Activated CD4-positive, alpha-beta T cell treated with anti-CD3 and anti-CD28 coated beads for 36 hours (primary cell): Measurements from ENCODE around the gene PKP3. TPM values are rescaled to one million over a fixed set of nuclear protein-coding genes. Genes with fewer than 3 reads are reported as not detected.

Experiments used
- ATAC-seq: fragments of 200-7000 bp; cut with Tn5 transposase; one replicate; pipeline ENCODE4 v1.10.0; 2021; ENCODE audit warnings: mild to moderate bottlenecking, moderate library complexity
- CTCF ChIA-PET: fragments of 350-600 bp; sonication (Branson Sonifier 250); formaldehyde crosslinking; loops from one replicate; lab custom pipeline; 2021; ENCODE audit warnings: antibody characterized with exemption; lab: Charles Lee
- POLR2A ChIA-PET: fragments of 350-600 bp; sonication (Branson Sonifier 250); formaldehyde crosslinking; loops from one replicate; lab custom pipeline; 2021; ENCODE audit warnings: antibody characterized with exemption, inconsistent platforms; lab: Charles Lee
- DNase-seq: peaks from one replicate; pipeline ENCODE4 v3.0.0-alpha.2; 2020
- H3K27ac Mint-ChIP-seq: one replicate; pipeline ENCODE4 v1.8.0; 2021; ENCODE audit warnings: mixed read lengths
- H3K27me3 Mint-ChIP-seq: one replicate; pipeline ENCODE4 v1.8.0; 2021; ENCODE audit warnings: mixed read lengths
- H3K36me3 Mint-ChIP-seq: one replicate; pipeline ENCODE4 v1.8.0; 2021; ENCODE audit warnings: low read depth, mixed read lengths
- H3K4me1 Mint-ChIP-seq: one replicate; pipeline ENCODE4 v1.8.0; 2021; ENCODE audit warnings: mixed read lengths
- H3K4me3 Mint-ChIP-seq: one replicate; pipeline ENCODE4 v1.8.0; 2021; ENCODE audit warnings: mild to moderate bottlenecking, moderate library complexity, mixed read lengths
- H3K9me3 Mint-ChIP-seq: one replicate; pipeline ENCODE4 v1.8.0; 2021; ENCODE audit warnings: low read depth, mixed read lengths
- intact Hi-C, 2 experiments: fragments of 100-400 bp; cut with DNase I in 1 of 2; cut with micrococcal nuclease in 1 of 2; formaldehyde crosslinking; loops; one replicate each; pipeline versions ENCODE4 v1.14.2 to v1.15.1; 2022 to 2024; cut with DNase I, micrococcal nuclease
- total RNA-seq, 2 experiments: library from RNA; stranded (reverse); gene quantifications; one replicate each; pipeline ENCODE4 v1.2.3, GENCODE V29; 2021

The PKP3 gene
- total RNA-seq, 2 experiments from 2014 or later, result 0.07 to 0.18 TPM

DNA sequence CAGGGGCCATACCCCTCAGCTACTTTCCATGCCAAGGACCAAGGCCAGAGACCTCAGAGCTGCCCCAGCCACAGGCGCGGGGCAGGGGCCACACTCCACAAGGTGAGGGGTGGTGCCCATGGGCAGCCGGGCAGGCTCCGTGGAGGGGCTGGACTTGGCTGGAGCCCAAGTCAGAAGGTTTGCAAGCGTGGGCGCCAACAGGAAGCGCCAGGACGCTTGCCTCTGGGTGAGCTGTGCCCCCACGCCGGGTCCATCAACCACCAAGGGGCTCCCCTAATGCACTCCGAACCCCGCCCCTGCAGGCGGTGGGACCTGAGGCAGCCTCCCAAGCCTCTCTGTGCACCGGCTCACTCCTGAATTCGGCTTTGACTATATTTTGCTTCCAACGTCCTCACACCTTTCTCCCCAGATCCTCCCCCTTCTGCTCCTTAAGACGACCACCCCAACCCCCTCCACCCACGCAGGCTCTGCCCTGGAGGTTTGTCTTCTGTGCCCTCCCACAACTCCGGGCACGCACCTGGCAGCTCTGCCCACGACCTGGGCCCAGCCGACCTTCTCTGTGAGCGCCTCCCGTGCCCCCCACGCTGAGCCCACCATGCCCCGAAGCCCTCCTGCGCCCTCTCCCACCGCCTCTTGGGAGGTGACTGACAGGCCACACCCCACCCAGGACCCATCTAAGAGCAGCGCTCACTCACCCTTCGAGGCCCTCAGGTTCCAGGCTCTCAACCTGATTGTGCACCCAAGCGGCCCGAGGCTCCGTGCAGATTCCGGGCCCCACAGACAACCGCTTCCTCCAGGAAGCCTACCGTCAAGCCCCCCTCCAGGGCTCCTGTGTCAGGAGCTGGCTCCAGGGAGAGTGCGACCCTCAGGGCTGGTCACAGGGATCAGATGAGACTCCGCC is 2.6 kb upstream of the PKP3 start:
- Mint-ChIP-seq H3K27ac (no peak overlapping the region), H3K4me1 (no peaks in the 10 kb centered on the region), H3K4me3 (no peak overlapping the region), H3K27me3 (no peaks in the 10 kb centered on the region), H3K36me3 (peaks cover 3% of the 10 kb centered on the region), H3K9me3 (peaks cover 7% of the 10 kb centered on the region)
- intact Hi-C loops, result no loop called here
- ChIA-PET CTCF (no interaction called here), POLR2A (no interaction called here)
- ATAC-seq (no peak), DNase-seq (no peak)

DNA sequence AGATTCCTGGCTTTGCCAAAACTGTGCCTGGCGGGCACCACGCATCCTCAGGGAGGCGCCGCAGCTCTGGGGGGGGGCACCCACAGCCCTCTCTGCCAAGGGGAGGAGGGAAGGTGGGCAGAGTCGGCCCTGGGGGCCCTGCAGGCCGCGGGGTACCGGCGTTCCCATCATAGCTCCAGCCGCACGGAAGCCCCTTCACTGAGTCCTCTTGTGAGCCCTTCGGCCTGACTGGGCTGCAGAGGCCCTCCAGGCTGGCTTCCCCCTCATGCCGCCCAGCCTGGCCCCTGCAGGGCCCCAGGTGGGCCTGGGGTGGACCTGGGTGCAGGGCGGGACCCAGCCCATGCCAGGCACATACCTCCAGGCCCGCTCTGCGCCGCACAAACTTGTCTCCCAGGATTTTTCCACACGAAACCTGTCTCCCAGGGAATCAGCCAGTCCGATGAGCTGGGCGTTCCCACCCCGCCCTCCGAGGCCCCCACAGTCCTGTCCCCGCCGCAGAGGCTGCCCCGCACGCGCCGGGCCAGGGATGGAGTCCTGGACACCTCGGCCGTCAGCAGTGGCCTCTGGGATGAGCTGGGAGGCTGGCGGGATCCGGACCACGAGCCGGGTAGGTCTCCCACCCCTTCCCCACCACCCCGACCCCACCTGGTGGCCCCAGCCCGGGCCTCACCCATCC is 1.8 kb upstream of the PKP3 start:
- ChIA-PET CTCF (no interaction called here), POLR2A (no interaction called here)
- no peaks in the 10 kb centered on the region for H3K36me3 Mint-ChIP-seq
- no peak overlapping the region for H3K27ac Mint-ChIP-seq
- intact Hi-C loops, result no loop called here
- H3K27me3 Mint-ChIP-seq, result no peaks in the 10 kb centered on the region
- no peak overlapping the region for H3K4me3 Mint-ChIP-seq
- DNase-seq, result no peak
- no peaks in the 10 kb centered on the region for H3K4me1 Mint-ChIP-seq
- ATAC-seq, result no peak
- H3K9me3 Mint-ChIP-seq, result peaks cover 2% of the 10 kb centered on the region

DNA sequence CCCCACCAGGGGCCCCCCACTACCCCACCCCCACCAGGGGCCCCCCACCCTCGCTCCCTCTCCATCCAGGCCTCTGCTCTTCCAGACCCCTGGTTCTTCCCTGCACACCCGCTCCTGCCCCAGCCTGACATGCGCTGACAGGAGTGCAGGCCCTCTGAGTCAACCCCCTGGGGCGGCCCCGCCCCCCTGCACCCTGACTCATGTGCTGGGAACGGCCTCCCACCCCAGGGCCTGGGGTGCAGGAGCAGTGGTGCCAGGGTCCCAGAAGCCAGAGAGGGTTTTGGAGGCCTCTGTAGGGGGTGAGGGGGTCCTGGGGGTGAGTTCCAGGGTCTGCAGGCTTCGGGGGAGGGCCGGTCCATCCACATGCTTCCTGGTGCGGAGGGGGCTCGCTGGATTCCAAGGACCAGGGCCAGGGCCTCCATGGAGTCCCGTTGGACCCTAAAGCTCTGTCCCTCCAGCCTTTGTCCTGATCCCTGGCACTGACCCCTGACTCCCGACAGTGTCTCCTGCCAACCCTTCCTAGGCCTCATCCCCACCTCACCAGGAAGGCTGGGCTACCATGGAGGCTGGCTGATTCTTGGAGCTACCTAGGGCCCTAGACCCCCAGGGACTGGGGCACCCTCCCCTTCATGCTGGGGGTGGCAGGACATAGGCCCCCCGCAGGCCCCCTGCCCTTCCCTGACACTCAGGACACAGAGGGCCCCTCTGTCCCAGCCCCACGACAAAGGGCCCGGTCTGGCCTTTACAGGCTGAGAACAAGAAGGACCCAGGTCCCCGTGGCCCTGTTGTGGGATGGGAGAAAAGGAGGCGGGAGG is 583 bp upstream of the PKP3 start:
- DNase-seq (peak; percentile 68), ATAC-seq (peak; percentile 36)
- no peaks in the 10 kb centered on the region for H3K27me3 Mint-ChIP-seq
- H3K27ac Mint-ChIP-seq, result no peak overlapping the region
- ChIA-PET CTCF (no interaction called here), POLR2A (no interaction called here)
- H3K9me3 Mint-ChIP-seq, result no peaks in the 10 kb centered on the region
- no peak overlapping the region for H3K4me3 Mint-ChIP-seq
- no peaks in the 10 kb centered on the region for H3K4me1 Mint-ChIP-seq
- H3K36me3 Mint-ChIP-seq, result no peaks in the 10 kb centered on the region
- intact Hi-C loops, result no loop called here

DNA sequence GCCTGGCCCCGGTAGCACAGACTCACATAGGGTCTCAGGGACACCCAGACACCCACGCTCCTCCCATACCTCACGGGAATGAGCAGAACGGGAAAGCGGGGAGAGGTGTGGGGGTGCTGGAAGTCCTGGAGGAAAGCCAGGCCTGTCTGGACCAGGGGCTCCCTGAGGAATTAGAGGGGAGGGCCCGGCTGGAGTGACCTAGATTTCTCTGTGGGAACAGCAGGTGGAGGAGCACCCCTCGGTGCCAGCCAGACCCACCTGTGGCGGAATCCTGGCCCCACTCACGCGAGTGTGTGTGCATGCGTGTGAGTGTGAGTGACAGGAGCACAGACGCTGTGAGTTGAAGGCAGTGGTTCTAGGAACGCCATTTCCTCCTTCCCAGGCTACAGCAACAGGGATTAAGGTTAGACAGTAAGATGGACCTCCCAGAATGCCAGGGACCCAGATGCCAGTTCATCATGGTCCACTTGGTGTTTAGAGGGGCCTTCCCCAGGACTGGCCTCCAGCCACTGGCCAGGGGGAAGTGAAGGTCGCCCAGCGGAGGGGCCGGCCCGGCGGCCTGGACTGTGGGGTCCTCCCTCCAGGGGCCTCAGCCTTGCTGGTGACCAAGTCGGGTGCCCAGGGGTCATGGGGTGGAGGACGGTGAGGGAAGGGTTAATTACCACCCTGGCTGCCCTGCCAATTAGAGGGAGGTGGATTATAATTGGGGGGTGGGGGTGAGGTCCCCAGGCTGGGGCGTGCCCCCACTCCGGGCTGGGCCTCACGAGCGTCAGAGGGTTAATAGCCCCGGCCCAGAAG is 1.0 kb downstream of the PKP3 start:
- no peak overlapping the region for H3K4me3 Mint-ChIP-seq
- CTCF ChIA-PET, result no interaction called here
- no peak overlapping the region for H3K27ac Mint-ChIP-seq
- H3K9me3 Mint-ChIP-seq, result no peaks in the 10 kb centered on the region
- peaks cover 3% of the 10 kb centered on the region for H3K36me3 Mint-ChIP-seq
- intact Hi-C loops, result no loop called here
- POLR2A ChIA-PET, result no interaction called here
- peaks cover 4% of the 10 kb centered on the region for H3K4me1 Mint-ChIP-seq
- peaks cover 8% of the 10 kb centered on the region for H3K27me3 Mint-ChIP-seq
- DNase-seq (no peak), ATAC-seq (no peak)

DNA sequence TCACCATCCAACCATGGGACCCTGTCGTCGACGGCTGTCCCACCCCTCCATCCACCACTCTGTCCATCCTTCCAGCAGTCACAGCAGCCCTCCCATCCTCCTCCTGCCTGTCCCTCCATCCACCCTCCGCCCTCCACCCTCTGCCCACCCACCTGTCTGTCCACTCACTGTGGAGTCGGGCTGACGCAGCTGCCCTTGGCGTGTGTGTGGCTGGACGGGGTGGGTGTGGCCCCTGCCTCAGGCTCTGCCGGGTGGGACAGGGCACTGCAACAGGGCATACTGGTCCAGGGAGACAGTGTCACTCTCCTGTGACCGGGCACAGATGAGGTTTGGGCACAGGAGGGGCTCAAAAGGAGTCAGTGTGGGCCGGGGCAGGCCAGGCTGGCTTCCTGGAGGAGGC is 1.9 kb downstream of the PKP3 start:
- POLR2A ChIA-PET, result no interaction called here
- H3K27me3 Mint-ChIP-seq, result peaks cover 8% of the 10 kb centered on the region
- H3K4me3 Mint-ChIP-seq, result no peak overlapping the region
- ATAC-seq (no peak), DNase-seq (no peak)
- peaks cover 4% of the 10 kb centered on the region for H3K4me1 Mint-ChIP-seq
- CTCF ChIA-PET, result interaction anchor here (1.0 to 1.3 kb wide), 3 partner anchors 11 to 145 kb away, joined by 3 to 5 read pairs (median 3); no protein-coding TSS in a partner anchor
- no peaks in the 10 kb centered on the region for H3K9me3 Mint-ChIP-seq
- H3K27ac Mint-ChIP-seq, result no peak overlapping the region
- peaks cover 3% of the 10 kb centered on the region for H3K36me3 Mint-ChIP-seq
- intact Hi-C loops, result loop anchor here in 1 of 2 experiments (2.0 kb wide), 1 partner anchor 31 kb away; no protein-coding TSS in a partner anchor

GRCh38 chr11:396511-396947 is 2.5 kb downstream of the PKP3 start:
- H3K27me3 Mint-ChIP-seq, result peaks cover 8% of the 10 kb centered on the region
- H3K27ac Mint-ChIP-seq, result no peak overlapping the region
- ATAC-seq (peak; percentile 47), DNase-seq (peak; percentile 55)
- CTCF ChIA-PET, result interaction anchor here (0.6 to 1.5 kb wide), 10 partner anchors 10 to 146 kb away, joined by 3 to 5 read pairs (median 3); no protein-coding TSS in a partner anchor
- peaks cover 3% of the 10 kb centered on the region for H3K36me3 Mint-ChIP-seq
- peaks cover 4% of the 10 kb centered on the region for H3K4me1 Mint-ChIP-seq
- no peak overlapping the region for H3K4me3 Mint-ChIP-seq
- intact Hi-C loops, result loop anchor here in 1 of 2 experiments (2.0 kb wide), 1 partner anchor 32 kb away; no protein-coding TSS in a partner anchor
- H3K9me3 Mint-ChIP-seq, result no peaks in the 10 kb centered on the region
- POLR2A ChIA-PET, result interaction anchor here (0.6 to 0.8 kb wide), 2 partner anchors 10 to 57 kb away, joined by 4 to 8 read pairs; no protein-coding TSS in a partner anchor

GRCh38 chr11:396948-397548 is 3.0 kb downstream of the PKP3 start:
- Mint-ChIP-seq H3K4me1 (peaks cover 4% of the 10 kb centered on the region), H3K9me3 (no peaks in the 10 kb centered on the region), H3K27me3 (peaks cover 8% of the 10 kb centered on the region), H3K36me3 (peaks cover 3% of the 10 kb centered on the region), H3K27ac (no peak overlapping the region), H3K4me3 (no peak overlapping the region)
- ATAC-seq (peak; percentile 84), DNase-seq (peak; percentile 78)
- CTCF ChIA-PET, result interaction anchor here (0.6 to 1.5 kb wide), 10 partner anchors 9 to 146 kb away, joined by 3 to 5 read pairs (median 3); no protein-coding TSS in a partner anchor
- POLR2A ChIA-PET, result interaction anchor here (0.6 to 0.8 kb wide), 2 partner anchors 10 to 58 kb away, joined by 4 to 8 read pairs; no protein-coding TSS in a partner anchor
- intact Hi-C loops, result loop anchor here in 1 of 2 experiments (2.0 kb wide), 1 partner anchor 32 kb away; no protein-coding TSS in a partner anchor

GRCh38 chr11:398826-399225 is 4.8 kb downstream of the PKP3 start:
- ATAC-seq, result peak; percentile 8
- Mint-ChIP-seq H3K36me3 (peaks cover 3% of the 10 kb centered on the region), H3K4me1 (peaks cover 4% of the 10 kb centered on the region), H3K27ac (no peak overlapping the region), H3K27me3 (peaks cover 8% of the 10 kb centered on the region), H3K4me3 (no peak overlapping the region), H3K9me3 (no peaks in the 10 kb centered on the region)
- CTCF ChIA-PET, result no interaction called here
- DNase-seq, result peak; percentile 56
- intact Hi-C loops, result no loop called here
- POLR2A ChIA-PET, result interaction anchor here (0.5 kb wide), 1 partner anchor 58 kb away, joined by 4 read pairs; no protein-coding TSS in a partner anchor

DNA sequence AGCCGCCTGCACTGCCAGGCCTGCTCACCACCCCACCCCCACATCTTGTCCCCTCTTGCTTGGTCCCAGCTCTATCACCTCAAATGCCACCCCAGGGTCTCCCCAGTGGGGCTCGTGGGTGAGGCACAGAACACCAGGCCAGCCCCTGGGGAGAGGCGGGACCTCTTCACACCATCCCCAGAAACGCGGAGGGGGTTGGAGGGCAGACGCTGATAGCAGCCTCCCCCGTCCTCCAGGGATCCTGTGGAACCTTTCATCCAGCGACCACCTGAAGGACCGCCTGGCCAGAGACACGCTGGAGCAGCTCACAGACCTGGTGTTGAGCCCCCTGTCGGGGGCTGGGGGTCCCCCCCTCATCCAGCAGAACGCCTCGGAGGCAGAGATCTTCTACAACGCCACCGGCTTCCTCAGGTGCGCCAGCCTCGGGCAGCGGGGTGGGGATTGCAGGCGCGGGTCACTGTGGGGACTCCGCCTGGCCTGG is 5.8 kb downstream of the PKP3 start:
- intact Hi-C loops, result no loop called here
- Mint-ChIP-seq H3K27me3 (peaks cover 8% of the 10 kb centered on the region), H3K36me3 (peaks cover 3% of the 10 kb centered on the region), H3K4me1 (peaks cover 4% of the 10 kb centered on the region), H3K4me3 (no peak overlapping the region), H3K9me3 (no peaks in the 10 kb centered on the region), H3K27ac (no peak overlapping the region)
- ChIA-PET POLR2A (no interaction called here), CTCF (no interaction called here)
- no peak for ATAC-seq
- no peak for DNase-seq

GRCh38 chr11:400241-400689 is 6.3 kb downstream of the PKP3 start:
- ATAC-seq (no peak), DNase-seq (no peak)
- Mint-ChIP-seq H3K36me3 (peaks cover 3% of the 10 kb centered on the region), H3K4me3 (no peak overlapping the region), H3K27ac (no peak overlapping the region), H3K4me1 (peaks cover 5% of the 10 kb centered on the region), H3K27me3 (peaks cover 8% of the 10 kb centered on the region), H3K9me3 (no peaks in the 10 kb centered on the region)
- intact Hi-C loops, result no loop called here
- POLR2A ChIA-PET, result no interaction called here
- CTCF ChIA-PET, result no interaction called here
